Cardiac muscle cell (in vitro differentiated cells and primary cell): ENCODE data around the gene PNPLA4. TPM values are rescaled to one million over a fixed set of nuclear protein-coding genes. Genes with fewer than 3 reads are reported as not detected.

Experiments used
- DNase-seq, 2 donors: peaks; one replicate each; pipeline versions ENCODE4 v3.0.0 to v3.0.0-alpha.2; 2010 to 2017; ENCODE audit warnings: low read depth in 1 of 2, low spot score in 1 of 2
- H3K27ac ChIP-seq: fragments of 200-600 bp; sonication (generic); 2 replicates; pipeline ENCODE4 v1.5.1; 2016
- H3K27me3 ChIP-seq: fragments of 200-600 bp; sonication (generic); 2 replicates; pipeline ENCODE4 v1.6.0; 2016; ENCODE audit warnings: control low read depth
- H3K36me3 ChIP-seq: fragments of 200-600 bp; sonication (generic); 2 replicates; pipeline ENCODE4 v1.5.1; 2016; ENCODE audit warnings: control low read depth
- H3K4me1 ChIP-seq: fragments of 200-600 bp; sonication (generic); 2 replicates; pipeline ENCODE4 v1.8.1; 2017; ENCODE audit warnings: low read depth, mild to moderate bottlenecking, mixed run types
- H3K4me3 ChIP-seq: fragments of 200-600 bp; sonication (generic); 2 replicates; pipeline ENCODE4 v1.5.1; 2016; ENCODE audit warnings: mild to moderate bottlenecking
- H3K9me3 ChIP-seq: fragments of 200-600 bp; sonication (generic); 2 replicates; pipeline ENCODE4 v1.5.1; 2017; ENCODE audit warnings: low read depth, mild to moderate bottlenecking, control low read depth
- polyA plus RNA-seq: library from polyadenylated mRNA; unstranded; fragments of >200 nt; fragmentation: Nextera tagmentation; extraction: Ambion mirVana; gene quantifications from 2 replicates; pipeline ENCODE4 v1.2.1, GENCODE V29; 2016
- total RNA-seq: library from RNA; depleted of rRNA; stranded (reverse); fragments of >200 nt; gene quantifications from 2 replicates; pipeline ENCODE4 v1.2.3, GENCODE V29; 2016
- TF ChIP-seq, protein P1 (sequence below): IDR thresholded peaks from 2 replicates; pipeline ENCODE4 v1.5.1; 2012; ENCODE audit warnings: low read depth, mild to moderate bottlenecking, low read length

Gene PNPLA4
- total and polyA plus RNA-seq, 2 experiments from 2014 or later = 58.5 to 72.6 TPM

- TF ChIP-seq, protein P1, sequence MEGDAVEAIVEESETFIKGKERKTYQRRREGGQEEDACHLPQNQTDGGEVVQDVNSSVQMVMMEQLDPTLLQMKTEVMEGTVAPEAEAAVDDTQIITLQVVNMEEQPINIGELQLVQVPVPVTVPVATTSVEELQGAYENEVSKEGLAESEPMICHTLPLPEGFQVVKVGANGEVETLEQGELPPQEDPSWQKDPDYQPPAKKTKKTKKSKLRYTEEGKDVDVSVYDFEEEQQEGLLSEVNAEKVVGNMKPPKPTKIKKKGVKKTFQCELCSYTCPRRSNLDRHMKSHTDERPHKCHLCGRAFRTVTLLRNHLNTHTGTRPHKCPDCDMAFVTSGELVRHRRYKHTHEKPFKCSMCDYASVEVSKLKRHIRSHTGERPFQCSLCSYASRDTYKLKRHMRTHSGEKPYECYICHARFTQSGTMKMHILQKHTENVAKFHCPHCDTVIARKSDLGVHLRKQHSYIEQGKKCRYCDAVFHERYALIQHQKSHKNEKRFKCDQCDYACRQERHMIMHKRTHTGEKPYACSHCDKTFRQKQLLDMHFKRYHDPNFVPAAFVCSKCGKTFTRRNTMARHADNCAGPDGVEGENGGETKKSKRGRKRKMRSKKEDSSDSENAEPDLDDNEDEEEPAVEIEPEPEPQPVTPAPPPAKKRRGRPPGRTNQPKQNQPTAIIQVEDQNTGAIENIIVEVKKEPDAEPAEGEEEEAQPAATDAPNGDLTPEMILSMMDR = no peak
- H3K27me3 ChIP-seq = no peaks in the 10 kb centered on the region
- no peaks in the 10 kb centered on the region for H3K36me3 ChIP-seq
- H3K27ac ChIP-seq = no peak overlapping the region
- H3K9me3 ChIP-seq = no peaks in the 10 kb centered on the region
- peaks cover 52% of the 10 kb centered on the region for H3K4me1 ChIP-seq
- H3K4me3 ChIP-seq = no peak overlapping the region
- no peak for DNase-seq
Measured at GRCh38 chrX:7953446-7953845, 26.2 kb upstream of the PNPLA4 start.

- H3K4me3 ChIP-seq = no peak overlapping the region
- H3K36me3 ChIP-seq = no peaks in the 10 kb centered on the region
- peak in 1 of 2 donors; percentile 32 for DNase-seq
- peak overlapping the region; percentile 86 for H3K27ac ChIP-seq
- TF ChIP-seq, protein P1 = no peak
- no peaks in the 10 kb centered on the region for H3K9me3 ChIP-seq
- H3K27me3 ChIP-seq = no peaks in the 10 kb centered on the region
- H3K4me1 ChIP-seq = peaks cover 58% of the 10 kb centered on the region
Measured at GRCh38 chrX:7950865-7951264, 23.7 kb upstream of the PNPLA4 start.

- DNase-seq = no peak
- Histone ChIP-seq H3K9me3 (no peaks in the 10 kb centered on the region), H3K27ac (peak overlapping the region; percentile 16), H3K27me3 (no peaks in the 10 kb centered on the region), H3K36me3 (no peaks in the 10 kb centered on the region), H3K4me1 (peaks cover 36% of the 10 kb centered on the region), H3K4me3 (no peak overlapping the region)
- TF ChIP-seq, protein P1 = no peak
Measured at GRCh38 chrX:7948483-7948882, 21.3 kb upstream of the PNPLA4 start.

GRCh38 chrX:7946960-7947359 lies 19.7 kb upstream of the PNPLA4 start:
- peaks cover 22% of the 10 kb centered on the region for H3K4me1 ChIP-seq
- no peaks in the 10 kb centered on the region for H3K36me3 ChIP-seq
- peak overlapping the region; percentile 70 for H3K27ac ChIP-seq
- H3K4me3 ChIP-seq = no peak overlapping the region
- H3K9me3 ChIP-seq = no peaks in the 10 kb centered on the region
- H3K27me3 ChIP-seq = no peaks in the 10 kb centered on the region
- TF ChIP-seq, protein P1 = no peak
- DNase-seq = peak in 1 of 2 donors; percentile 15

- DNase-seq = no peak
- H3K36me3 ChIP-seq = no peaks in the 10 kb centered on the region
- no peaks in the 10 kb centered on the region for H3K27me3 ChIP-seq
- TF ChIP-seq, protein P1 = no peak
- H3K27ac ChIP-seq = no peak overlapping the region
- H3K4me3 ChIP-seq = no peak overlapping the region
- H3K4me1 ChIP-seq = peaks cover 5% of the 10 kb centered on the region
- no peaks in the 10 kb centered on the region for H3K9me3 ChIP-seq
Measured at GRCh38 chrX:7943600-7944245, 16.5 kb upstream of the PNPLA4 start.
